Neural cell (in vitro differentiated cells): ENCODE measurements around the gene VEZF1. TPM values are rescaled to one million over a fixed set of nuclear protein-coding genes. Genes with fewer than 3 reads are reported as not detected.

Experiments
- H2AFZ ChIP-seq: fragments of 200-600, 300-800 bp; sonication (generic), shearing (Covaris generic); 2 replicates; pipeline ENCODE4 v1.6.0; 2014; ENCODE audit warnings: low read depth, mild to moderate bottlenecking, antibody characterized with exemption, low read length, moderate library complexity
- H3F3A ChIP-seq: fragments of 200-600 bp; shearing (Covaris generic); 2 replicates; pipeline ENCODE4 v1.6.1; 2016; ENCODE audit warnings: mild to moderate bottlenecking, moderate library complexity, mixed read lengths, antibody characterized with exemption, low read length; ENCODE audit not compliant: insufficient read depth, poor library complexity, severe bottlenecking
- H3K27ac ChIP-seq: fragments of 200-600, 300-800 bp; sonication (generic), shearing (Covaris generic); 2 replicates; pipeline ENCODE4 v1.5.1; 2014; ENCODE audit warnings: mild to moderate bottlenecking, low read length, moderate library complexity
- H3K27me3 ChIP-seq: fragments of 300-800, 200-600 bp; sonication (generic), shearing (Covaris generic); 2 replicates; pipeline ENCODE4 v1.6.0; 2014; ENCODE audit warnings: mild to moderate bottlenecking, low read depth, low read length, moderate library complexity; ENCODE audit not compliant: insufficient read depth
- H3K36me3 ChIP-seq: fragments of 300-800, 200-600 bp; sonication (generic), shearing (Covaris generic); 2 replicates; pipeline ENCODE4 v1.5.1; 2014; ENCODE audit warnings: mild to moderate bottlenecking, antibody characterized with exemption, low read length, moderate library complexity; ENCODE audit not compliant: insufficient read depth
- H3K4me2 ChIP-seq: fragments of 300-800, 200-600 bp; sonication (generic), shearing (Covaris generic); 2 replicates; pipeline ENCODE4 v1.6.0; 2014; ENCODE audit warnings: mild to moderate bottlenecking, low read length
- H3K4me3 ChIP-seq: fragments of 300-800, 200-600 bp; sonication (generic), shearing (Covaris generic); 2 replicates; pipeline ENCODE4 v1.5.1; 2014; ENCODE audit warnings: mild to moderate bottlenecking, low read length, moderate library complexity
- H3K79me2 ChIP-seq: fragments of 200-600 bp; shearing (Covaris generic); replicated peaks from 2 replicates; pipeline ENCODE4 v1.6.0; 2014; ENCODE audit warnings: mild to moderate bottlenecking, low read length, moderate library complexity; ENCODE audit not compliant: insufficient read depth
- H3K9ac ChIP-seq: fragments of 300-800, 200-600 bp; sonication (generic), shearing (Covaris generic); 2 replicates; pipeline ENCODE4 v1.6.1; 2016; ENCODE audit warnings: mild to moderate bottlenecking, low read length, mixed read lengths
- H3K9me2 ChIP-seq: fragments of 200-600 bp; shearing (Covaris generic); 2 replicates; pipeline ENCODE4 v1.6.1; 2016; ENCODE audit warnings: mild to moderate bottlenecking, low read length, mixed read lengths; ENCODE audit not compliant: insufficient read depth
- H3K9me3 ChIP-seq: fragments of 200-600, 300-800 bp; sonication (generic), shearing (Covaris generic); 2 replicates; pipeline ENCODE4 v1.6.1; 2016; ENCODE audit warnings: mild to moderate bottlenecking, mixed run types, low read length, moderate library complexity, mixed read lengths
- H4K20me1 ChIP-seq: fragments of 200-600 bp; shearing (Covaris generic); 2 replicates; pipeline ENCODE4 v1.6.1; 2016; ENCODE audit warnings: mild to moderate bottlenecking, mixed run types; ENCODE audit not compliant: insufficient read depth
- EP300 ChIP-seq: fragments of 450-650 bp; conservative IDR thresholded peaks from 2 replicates; pipeline ENCODE4 v1.6.1; 2014; ENCODE audit warnings: antibody characterized with exemption, mild to moderate bottlenecking, moderate library complexity; ENCODE audit not compliant: poor library complexity, severe bottlenecking
- EZH2 ChIP-seq: fragments of 200-600, 300-800 bp; shearing (Covaris generic), sonication (generic); IDR thresholded peaks from 2 replicates; pipeline ENCODE4 v1.6.1; 2014; ENCODE audit warnings: antibody characterized with exemption, low read length, borderline replicate concordance, mild to moderate bottlenecking; ENCODE audit not compliant: insufficient read depth, poor library complexity, severe bottlenecking
- MXI1 ChIP-seq: fragments of 450-650 bp; conservative IDR thresholded peaks from 2 replicates; pipeline ENCODE4 v1.6.1; 2014; ENCODE audit warnings: antibody characterized with exemption, mild to moderate bottlenecking; ENCODE audit not compliant: poor library complexity, severe bottlenecking
- POLR2AphosphoS5 ChIP-seq: IDR thresholded peaks from 2 replicates; pipeline ENCODE4 v1.6.1; 2012
- RAD21 ChIP-seq: fragments of 450-650 bp; conservative IDR thresholded peaks from 2 replicates; pipeline ENCODE4 v1.6.1; 2014; ENCODE audit warnings: antibody characterized with exemption, mild to moderate bottlenecking, moderate library complexity
- SMC3 ChIP-seq: fragments of 450-650 bp; conservative IDR thresholded peaks from 2 replicates; pipeline ENCODE4 v1.6.1; 2014; ENCODE audit warnings: antibody characterized with exemption, mild to moderate bottlenecking, moderate library complexity; ENCODE audit not compliant: poor library complexity
- TAF1 ChIP-seq: IDR thresholded peaks from 2 replicates; pipeline ENCODE4 v1.6.1; 2012; ENCODE audit warnings: low read depth
- polyA plus RNA-seq: library from polyadenylated mRNA; depleted of rRNA; stranded (reverse); fragments of >200 nt; gene quantifications from 2 replicates; pipeline ENCODE4 v1.2.3, GENCODE V29; 2014
- TF ChIP-seq, protein P1 (sequence below): fragments of 450-650 bp; IDR thresholded peaks from 2 replicates; pipeline ENCODE4 v1.5.1; 2014; ENCODE audit warnings: antibody characterized with exemption, mild to moderate bottlenecking, moderate library complexity; ENCODE audit not compliant: poor library complexity, severe bottlenecking
- TF ChIP-seq, protein P2 (sequence below): IDR thresholded peaks from 2 replicates; pipeline ENCODE4 v1.6.1; 2012; ENCODE audit warnings: borderline replicate concordance

The VEZF1 gene
- polyA plus RNA-seq, 1 donor from 2014 or later: 64.6 TPM

DNA sequence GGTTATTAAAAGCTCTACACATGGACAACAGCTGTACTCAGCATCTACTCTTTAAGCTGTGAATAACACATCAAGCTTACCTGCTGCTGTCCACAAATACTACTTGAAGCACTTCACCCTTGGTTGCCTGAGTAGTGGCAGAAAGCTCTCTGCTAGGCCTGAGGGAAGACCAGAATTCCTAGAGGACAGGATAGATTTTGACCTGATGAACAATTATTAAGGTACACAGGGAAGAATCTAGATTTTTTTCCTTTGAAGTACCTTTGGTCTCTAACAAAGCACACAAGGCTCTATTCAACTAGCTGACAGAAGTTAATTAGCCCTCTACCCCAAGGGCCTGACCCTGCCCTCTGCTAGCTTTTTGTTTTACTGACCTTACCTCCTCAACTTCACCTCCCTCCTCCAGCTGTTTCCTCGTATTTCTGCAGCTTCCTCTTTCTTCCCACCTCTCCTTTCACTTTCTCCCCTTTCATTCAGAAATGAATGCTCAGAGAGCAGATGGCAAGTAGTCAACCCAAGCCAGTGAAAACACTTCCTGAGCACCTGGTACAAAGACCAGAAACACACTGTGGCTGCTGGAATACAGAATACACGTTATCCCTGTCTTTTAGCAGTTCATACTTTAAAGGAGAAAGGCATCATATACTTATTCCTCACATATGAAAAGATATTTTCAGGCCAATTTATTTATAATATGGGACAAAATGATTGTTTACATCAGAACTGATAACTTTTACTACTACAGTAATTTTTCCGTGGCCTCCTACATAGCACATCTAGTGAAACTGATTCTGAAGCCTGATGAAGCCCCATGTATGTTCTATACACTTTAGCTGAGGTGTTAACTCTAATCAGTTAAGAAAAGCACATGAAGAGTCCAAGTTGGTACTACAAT is 5.7 kb upstream of the VEZF1 start:
- Histone ChIP-seq H3K27me3 (no peaks in the 10 kb centered on the region), H2AFZ (no peak overlapping the region), H3K9me2 (no peaks in the 10 kb centered on the region), H3K4me2 (no peak overlapping the region), H3K79me2 (no peaks in the 10 kb centered on the region), H4K20me1 (no peaks in the 10 kb centered on the region), H3K9me3 (no peaks in the 10 kb centered on the region), H3K36me3 (no peaks in the 10 kb centered on the region), H3F3A (peaks cover 3% of the 10 kb centered on the region), H3K4me3 (no peak overlapping the region), H3K9ac (no peak overlapping the region), H3K27ac (no peak overlapping the region)
- TF ChIP-seq, protein P1, sequence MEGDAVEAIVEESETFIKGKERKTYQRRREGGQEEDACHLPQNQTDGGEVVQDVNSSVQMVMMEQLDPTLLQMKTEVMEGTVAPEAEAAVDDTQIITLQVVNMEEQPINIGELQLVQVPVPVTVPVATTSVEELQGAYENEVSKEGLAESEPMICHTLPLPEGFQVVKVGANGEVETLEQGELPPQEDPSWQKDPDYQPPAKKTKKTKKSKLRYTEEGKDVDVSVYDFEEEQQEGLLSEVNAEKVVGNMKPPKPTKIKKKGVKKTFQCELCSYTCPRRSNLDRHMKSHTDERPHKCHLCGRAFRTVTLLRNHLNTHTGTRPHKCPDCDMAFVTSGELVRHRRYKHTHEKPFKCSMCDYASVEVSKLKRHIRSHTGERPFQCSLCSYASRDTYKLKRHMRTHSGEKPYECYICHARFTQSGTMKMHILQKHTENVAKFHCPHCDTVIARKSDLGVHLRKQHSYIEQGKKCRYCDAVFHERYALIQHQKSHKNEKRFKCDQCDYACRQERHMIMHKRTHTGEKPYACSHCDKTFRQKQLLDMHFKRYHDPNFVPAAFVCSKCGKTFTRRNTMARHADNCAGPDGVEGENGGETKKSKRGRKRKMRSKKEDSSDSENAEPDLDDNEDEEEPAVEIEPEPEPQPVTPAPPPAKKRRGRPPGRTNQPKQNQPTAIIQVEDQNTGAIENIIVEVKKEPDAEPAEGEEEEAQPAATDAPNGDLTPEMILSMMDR: no peak
- TF ChIP-seq MXI1 (no peak), SMC3 (no peak), POLR2AphosphoS5 (no peak), EP300 (no peak), TAF1 (no peak), RAD21 (no peak), EZH2 (no peak)
- TF ChIP-seq, protein P2, sequence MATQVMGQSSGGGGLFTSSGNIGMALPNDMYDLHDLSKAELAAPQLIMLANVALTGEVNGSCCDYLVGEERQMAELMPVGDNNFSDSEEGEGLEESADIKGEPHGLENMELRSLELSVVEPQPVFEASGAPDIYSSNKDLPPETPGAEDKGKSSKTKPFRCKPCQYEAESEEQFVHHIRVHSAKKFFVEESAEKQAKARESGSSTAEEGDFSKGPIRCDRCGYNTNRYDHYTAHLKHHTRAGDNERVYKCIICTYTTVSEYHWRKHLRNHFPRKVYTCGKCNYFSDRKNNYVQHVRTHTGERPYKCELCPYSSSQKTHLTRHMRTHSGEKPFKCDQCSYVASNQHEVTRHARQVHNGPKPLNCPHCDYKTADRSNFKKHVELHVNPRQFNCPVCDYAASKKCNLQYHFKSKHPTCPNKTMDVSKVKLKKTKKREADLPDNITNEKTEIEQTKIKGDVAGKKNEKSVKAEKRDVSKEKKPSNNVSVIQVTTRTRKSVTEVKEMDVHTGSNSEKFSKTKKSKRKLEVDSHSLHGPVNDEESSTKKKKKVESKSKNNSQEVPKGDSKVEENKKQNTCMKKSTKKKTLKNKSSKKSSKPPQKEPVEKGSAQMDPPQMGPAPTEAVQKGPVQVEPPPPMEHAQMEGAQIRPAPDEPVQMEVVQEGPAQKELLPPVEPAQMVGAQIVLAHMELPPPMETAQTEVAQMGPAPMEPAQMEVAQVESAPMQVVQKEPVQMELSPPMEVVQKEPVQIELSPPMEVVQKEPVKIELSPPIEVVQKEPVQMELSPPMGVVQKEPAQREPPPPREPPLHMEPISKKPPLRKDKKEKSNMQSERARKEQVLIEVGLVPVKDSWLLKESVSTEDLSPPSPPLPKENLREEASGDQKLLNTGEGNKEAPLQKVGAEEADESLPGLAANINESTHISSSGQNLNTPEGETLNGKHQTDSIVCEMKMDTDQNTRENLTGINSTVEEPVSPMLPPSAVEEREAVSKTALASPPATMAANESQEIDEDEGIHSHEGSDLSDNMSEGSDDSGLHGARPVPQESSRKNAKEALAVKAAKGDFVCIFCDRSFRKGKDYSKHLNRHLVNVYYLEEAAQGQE: no peak

DNA sequence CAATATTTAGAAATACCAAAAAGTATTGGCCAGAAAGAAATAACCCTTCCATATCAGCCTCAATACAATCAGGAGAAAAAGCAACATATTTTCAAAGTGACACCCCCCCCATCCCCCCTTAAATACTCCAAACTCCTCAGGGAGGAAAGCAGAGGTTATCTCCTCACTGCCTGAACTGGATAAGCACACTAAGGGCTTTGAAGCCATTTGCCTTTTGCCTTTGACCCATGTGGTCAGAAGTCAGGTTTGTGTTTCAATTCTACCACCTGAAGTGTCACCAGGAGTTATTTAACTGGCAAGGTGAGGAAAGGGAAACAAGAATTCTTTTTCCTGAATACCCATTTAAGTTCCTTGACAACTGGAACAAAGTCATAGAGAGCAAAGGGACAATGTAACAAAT is 3.5 kb upstream of the VEZF1 start:
- Histone ChIP-seq H3K36me3 (no peaks in the 10 kb centered on the region), H3F3A (peaks cover 5% of the 10 kb centered on the region), H3K4me2 (no peak overlapping the region), H2AFZ (no peak overlapping the region), H3K27me3 (no peaks in the 10 kb centered on the region), H3K27ac (no peak overlapping the region), H4K20me1 (peaks cover 4% of the 10 kb centered on the region), H3K9me3 (no peaks in the 10 kb centered on the region), H3K79me2 (peaks cover 9% of the 10 kb centered on the region), H3K9me2 (no peaks in the 10 kb centered on the region), H3K4me3 (no peak overlapping the region), H3K9ac (no peak overlapping the region)
- TF ChIP-seq, protein P2: no peak
- no peak for TF ChIP-seq SMC3
- TF ChIP-seq MXI1: no peak
- no peak for TF ChIP-seq EZH2
- no peak for TF ChIP-seq TAF1
- TF ChIP-seq, protein P1: no peak
- no peak for TF ChIP-seq RAD21
- no peak for TF ChIP-seq POLR2AphosphoS5
- no peak for TF ChIP-seq EP300
